Kidney (tissue), 14 donors: ENCODE data around the gene NPC1. TPM values are rescaled to one million over a fixed set of nuclear protein-coding genes. Genes with fewer than 3 reads are reported as not detected.
A peak's percentile ranks its signal among the peaks of the same experiment; 100 is the strongest.

Source experiments
- DNase-seq, 5 donors: peaks; one replicate each; pipeline ENCODE4 v3.0.0-alpha.2; 2013 to 2020
- FAIRE-seq: peaks from 2 replicates; lab custom pipeline; 2012; peaks lifted over from hg19 to GRCh38; lab: Jason Lieb, UNC
- H3K27ac ChIP-seq, 2 donors: one replicate each; pipeline ENCODE4 v1.7.0; 2013; ENCODE audit warnings: low read depth in 2 of 2, low read length in 2 of 2, inconsistent platforms in 1 of 2
- H3K27me3 ChIP-seq: one replicate; pipeline ENCODE4 v1.7.1; 2013; ENCODE audit warnings: low read length, inconsistent platforms; ENCODE audit not compliant: control insufficient read depth, insufficient read depth
- H3K36me3 ChIP-seq, 3 donors: one replicate each; pipeline versions ENCODE4 v1.7.0 to v1.7.1; 2013; ENCODE audit warnings: low read length in 3 of 3, control low read depth in 1 of 3, inconsistent platforms in 1 of 3; ENCODE audit not compliant: insufficient read depth in 3 of 3, control insufficient read depth in 2 of 3
- H3K4me1 ChIP-seq, 3 donors: one replicate each; pipeline versions ENCODE4 v1.7.0 to v1.7.1; 2013; ENCODE audit warnings: low read length in 3 of 3, inconsistent platforms in 1 of 3, low read depth in 1 of 3; ENCODE audit not compliant: control insufficient read depth in 2 of 3, insufficient read depth in 2 of 3
- H3K4me3 ChIP-seq, 3 donors: one replicate each; pipeline versions ENCODE4 v1.7.0 to v1.8.1; 2013; ENCODE audit warnings: low read length in 3 of 3, control low read depth in 1 of 3, inconsistent platforms in 1 of 3
- H3K9ac ChIP-seq, 3 donors: one replicate each; pipeline versions ENCODE4 v1.7.0 to v1.7.1; 2013; ENCODE audit warnings: low read length in 3 of 3, control low read depth in 1 of 3, inconsistent platforms in 1 of 3
- H3K9me3 ChIP-seq, 3 donors: one replicate each; pipeline versions ENCODE4 v1.7.0 to v1.7.1; 2013; ENCODE audit warnings: low read length in 3 of 3, control low read depth in 1 of 3, inconsistent platforms in 1 of 3; ENCODE audit not compliant: control insufficient read depth in 2 of 3, insufficient read depth in 1 of 3
- intact Hi-C: fragments of 100-400 bp; cut with DNase I; formaldehyde crosslinking; loops from one replicate; pipeline ENCODE4 v1.11.1; 2022
- polyA plus RNA-seq: library from polyadenylated mRNA; stranded (reverse); fragments of 350-450 nt; fragmentation: Illumina TruSeq; extraction: RNeasy Lipid Tissue Mini Kit (QIAGEN cat#74804); gene quantifications from one replicate; pipeline ENCODE4 v1.2.3, GENCODE V29; 2014; ENCODE audit warnings: low read depth, low replicate concordance; ENCODE audit not compliant: insufficient read depth
- total RNA-seq: library from RNA; stranded (reverse); fragmentation: NEBNext Ultra II Directional; extraction: Animal tissue kit (Norgen Biotek cat#: 25700); gene quantifications from one replicate; pipeline ENCODE4 v1.2.1, GENCODE V29; 2021
- TF ChIP-seq, protein P1 (sequence below): IDR thresholded peaks from 3 replicates; pipeline ENCODE4 v1.5.1; 2012; ENCODE audit warnings: mild to moderate bottlenecking, moderate library complexity, borderline replicate concordance; ENCODE audit not compliant: insufficient read depth; ENCODE audit errors: extremely low read depth
- donor health status: control.
- donor health status: control.
- donor health status: control.
- donor health status: control.
- donor health status: control.
- donor health status: DM: yes; HTN: yes; CAD: no.
- donor health status: Normal renal cell carcinoma (clear cell type).

The NPC1 gene
- total and polyA plus RNA-seq, 2 donors from 2014 or later: 16.0 to 50.2 TPM

DNA sequence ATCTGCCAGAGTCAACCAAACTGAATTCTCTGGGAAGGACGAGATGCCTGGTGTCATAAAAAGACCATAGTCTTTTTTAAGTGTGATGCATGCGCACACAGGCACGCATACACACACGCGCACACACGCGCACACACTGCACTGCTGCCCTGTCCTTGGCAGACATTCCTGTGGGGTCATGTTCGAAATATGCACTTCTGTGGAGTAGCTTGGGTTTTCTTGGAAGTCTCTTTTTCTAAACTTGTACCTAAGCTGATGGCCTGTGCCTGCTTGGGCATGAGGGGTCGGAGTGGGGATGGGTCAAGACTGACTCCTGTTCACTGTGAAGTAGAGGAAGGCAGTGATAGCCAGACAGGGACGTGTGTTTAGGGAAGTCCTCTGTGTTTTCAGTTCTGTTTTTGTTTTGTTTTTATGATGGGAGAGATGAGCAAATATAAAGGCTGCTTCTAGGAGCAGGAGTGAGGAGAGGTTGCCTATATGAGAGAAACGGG, 87.0 kb downstream of the NPC1 start:
- Histone ChIP-seq H3K27ac (no peak overlapping the region), H3K4me1 (peaks cover 0 to 2% (median 2%) of the 10 kb centered on the region in 3 donors), H3K9me3 (no peaks in the 10 kb centered on the region), H3K9ac (no peak overlapping the region), H3K4me3 (no peak overlapping the region), H3K36me3 (no peaks in the 10 kb centered on the region), H3K27me3 (no peaks in the 10 kb centered on the region)
- FAIRE-seq (no peak), DNase-seq (no peak)
- intact Hi-C loops: no loop called here
- TF ChIP-seq, protein P1, sequence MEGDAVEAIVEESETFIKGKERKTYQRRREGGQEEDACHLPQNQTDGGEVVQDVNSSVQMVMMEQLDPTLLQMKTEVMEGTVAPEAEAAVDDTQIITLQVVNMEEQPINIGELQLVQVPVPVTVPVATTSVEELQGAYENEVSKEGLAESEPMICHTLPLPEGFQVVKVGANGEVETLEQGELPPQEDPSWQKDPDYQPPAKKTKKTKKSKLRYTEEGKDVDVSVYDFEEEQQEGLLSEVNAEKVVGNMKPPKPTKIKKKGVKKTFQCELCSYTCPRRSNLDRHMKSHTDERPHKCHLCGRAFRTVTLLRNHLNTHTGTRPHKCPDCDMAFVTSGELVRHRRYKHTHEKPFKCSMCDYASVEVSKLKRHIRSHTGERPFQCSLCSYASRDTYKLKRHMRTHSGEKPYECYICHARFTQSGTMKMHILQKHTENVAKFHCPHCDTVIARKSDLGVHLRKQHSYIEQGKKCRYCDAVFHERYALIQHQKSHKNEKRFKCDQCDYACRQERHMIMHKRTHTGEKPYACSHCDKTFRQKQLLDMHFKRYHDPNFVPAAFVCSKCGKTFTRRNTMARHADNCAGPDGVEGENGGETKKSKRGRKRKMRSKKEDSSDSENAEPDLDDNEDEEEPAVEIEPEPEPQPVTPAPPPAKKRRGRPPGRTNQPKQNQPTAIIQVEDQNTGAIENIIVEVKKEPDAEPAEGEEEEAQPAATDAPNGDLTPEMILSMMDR: no peak

DNA sequence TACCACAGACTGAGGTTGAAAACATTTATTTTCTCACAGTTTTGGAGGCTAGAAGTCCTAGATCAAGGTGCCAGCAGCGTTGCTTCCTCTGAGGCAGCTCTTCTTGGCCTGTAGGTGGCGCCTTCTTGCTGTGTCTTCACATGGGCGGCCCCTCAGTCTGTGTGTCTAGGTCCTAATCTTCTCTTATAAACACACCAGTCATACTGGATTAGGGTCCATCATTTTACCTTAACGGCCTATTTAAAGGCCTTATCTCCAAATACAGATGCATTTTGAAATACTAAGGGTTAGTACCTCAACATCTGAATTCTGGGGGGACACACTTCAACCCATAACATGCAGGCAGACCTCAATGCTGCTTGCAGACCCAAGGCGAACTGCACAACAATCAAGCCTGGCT, 87.4 kb downstream of the NPC1 start:
- peak in 4 of 5 donors; percentile 53 to 81 (median 66) for DNase-seq
- H3K9ac ChIP-seq: no peak overlapping the region
- intact Hi-C loops: no loop called here
- no peak overlapping the region for H3K27ac ChIP-seq
- H3K9me3 ChIP-seq: no peaks in the 10 kb centered on the region
- no peaks in the 10 kb centered on the region for H3K36me3 ChIP-seq
- H3K4me1 ChIP-seq: no peaks in the 10 kb centered on the region
- no peaks in the 10 kb centered on the region for H3K27me3 ChIP-seq
- TF ChIP-seq, protein P1: peak; percentile 75
- no peak overlapping the region for H3K4me3 ChIP-seq
- no peak for FAIRE-seq

DNA sequence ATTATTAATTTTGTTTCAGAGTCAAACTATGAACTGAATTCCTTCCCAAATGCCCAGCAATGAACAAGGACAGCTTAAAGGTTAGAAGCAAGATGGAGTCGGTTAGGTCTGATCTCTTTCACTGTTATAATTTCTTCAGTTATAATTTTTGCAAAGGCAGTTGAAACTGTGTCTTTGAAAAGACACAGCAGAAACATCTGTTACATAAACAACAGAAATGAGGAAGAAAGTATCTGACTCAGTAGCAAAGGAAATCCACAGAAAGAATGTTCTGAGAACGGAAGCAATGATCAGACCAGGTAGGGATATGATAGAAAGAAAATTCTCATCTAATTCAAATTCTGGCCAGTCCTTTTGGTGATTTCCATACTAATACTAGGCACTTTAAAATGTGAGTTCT, 88.2 kb downstream of the NPC1 start:
- Histone ChIP-seq H3K4me3 (no peak overlapping the region), H3K27ac (no peak overlapping the region), H3K4me1 (no peaks in the 10 kb centered on the region), H3K9me3 (no peaks in the 10 kb centered on the region), H3K9ac (no peak overlapping the region), H3K27me3 (no peaks in the 10 kb centered on the region), H3K36me3 (no peaks in the 10 kb centered on the region)
- intact Hi-C loops: no loop called here
- no peak for DNase-seq
- FAIRE-seq: no peak
- TF ChIP-seq, protein P1: no peak
